ENCODE measurements around the gene CACNA2D4. TPM values are rescaled to one million over a fixed set of nuclear protein-coding genes. Genes with fewer than 3 reads are reported as not detected.
"Not testable (repeated sequence)": the region's sequence is repeated elsewhere in the genome, so short reads cannot be mapped to it uniquely, and the experiment has no call there.

The CACNA2D4 gene
- total RNA-seq, 1 donor from 2014 or later = 0.87 TPM

- Mint-ChIP-seq H3K27ac (no peak overlapping the region), H3K36me3 (no peaks in the 10 kb centered on the region), H3K4me3 (no peak overlapping the region), H3K27me3 (peaks cover 77% of the 10 kb centered on the region), H3K9me3 (no peaks in the 10 kb centered on the region), H3K4me1 (ENCODE audit: unreplicated experiment) (no peaks in the 10 kb centered on the region)
- no peak for DNase-seq (ENCODE audit: extremely low spot score, unreplicated experiment)
- TF ChIP-seq CTCF (conservative IDR thresholded peaks at IDR 0.05) = no peak
Measured at GRCh38 chr12:1821805-1822204, 96.6 kb downstream of the CACNA2D4 start.

- H3K4me3 Mint-ChIP-seq = no peak overlapping the region
- H3K4me1 Mint-ChIP-seq (ENCODE audit: unreplicated experiment) = no peaks in the 10 kb centered on the region
- H3K27me3 Mint-ChIP-seq = peaks cover 81% of the 10 kb centered on the region
- no peaks in the 10 kb centered on the region for H3K36me3 Mint-ChIP-seq
- H3K9me3 Mint-ChIP-seq = no peaks in the 10 kb centered on the region
- H3K27ac Mint-ChIP-seq = no peak overlapping the region
- DNase-seq (ENCODE audit: extremely low spot score, unreplicated experiment) = no peak
- no peak for TF ChIP-seq CTCF (conservative IDR thresholded peaks at IDR 0.05)
Measured at GRCh38 chr12:1820896-1821291, 97.6 kb downstream of the CACNA2D4 start.

- H3K27me3 Mint-ChIP-seq = peaks cover 81% of the 10 kb centered on the region
- no peak within 1 kb of the TSS for H3K4me3 Mint-ChIP-seq
- no peak within 1 kb of the TSS for H3K27ac Mint-ChIP-seq
- no peak for DNase-seq (ENCODE audit: extremely low spot score, unreplicated experiment)
- TF ChIP-seq CTCF (conservative IDR thresholded peaks at IDR 0.05) = no peak
- H3K36me3 Mint-ChIP-seq = no peaks in the 10 kb centered on the region
- H3K9me3 Mint-ChIP-seq = no peaks in the 10 kb centered on the region
- no peaks in the 10 kb centered on the region for H3K4me1 Mint-ChIP-seq (ENCODE audit: unreplicated experiment)
Measured at GRCh38 chr12:1820191-1820895, 98.1 kb downstream of the CACNA2D4 start, which contains the start of gene LRTM2. TSS of gene LRTM2 (plus strand) at chr12:1820565. CDS start at chr12:1828149, 7,584 bp downstream.

GRCh38 chr12:1819571-1819970, 98.9 kb downstream of the CACNA2D4 start:
- Mint-ChIP-seq H3K4me3 (no peak overlapping the region), H3K27me3 (peaks cover 80% of the 10 kb centered on the region)
- TF ChIP-seq CTCF (conservative IDR thresholded peaks at IDR 0.05) = no peak

GRCh38 chr12:1819050-1819449, 99.4 kb downstream of the CACNA2D4 start:
- no peak for TF ChIP-seq CTCF (conservative IDR thresholded peaks at IDR 0.05)
- Mint-ChIP-seq H3K4me1 (ENCODE audit: unreplicated experiment) (no peaks in the 10 kb centered on the region), H3K27me3 (peaks cover 77% of the 10 kb centered on the region), H3K27ac (no peak overlapping the region), H3K36me3 (no peaks in the 10 kb centered on the region), H3K4me3 (no peak overlapping the region), H3K9me3 (no peaks in the 10 kb centered on the region)
- no peak for DNase-seq (ENCODE audit: extremely low spot score, unreplicated experiment)

More at GRCh38 chr12:1819571-1819970, 98.9 kb downstream of the CACNA2D4 start:
- H3K36me3 Mint-ChIP-seq = no peaks in the 10 kb centered on the region
- H3K27ac Mint-ChIP-seq = no peak overlapping the region
- no peak for DNase-seq (ENCODE audit: extremely low spot score, unreplicated experiment)
- no peaks in the 10 kb centered on the region for H3K4me1 Mint-ChIP-seq (ENCODE audit: unreplicated experiment)
- H3K9me3 Mint-ChIP-seq = no peaks in the 10 kb centered on the region

- not testable (repeated sequence) for H3K4me1 Mint-ChIP-seq (ENCODE audit: unreplicated experiment); H3K9me3 Mint-ChIP-seq; H3K4me3 Mint-ChIP-seq; H3K27ac Mint-ChIP-seq; DNase-seq (ENCODE audit: extremely low spot score, unreplicated experiment); H3K36me3 Mint-ChIP-seq
- peaks cover 74% of the 10 kb centered on the region for H3K27me3 Mint-ChIP-seq
Measured at GRCh38 chr12:1817928-1818327, 100.5 kb downstream of the CACNA2D4 start.
